Duodenal mucosa (tissue), 2 donors: ENCODE data around the gene USP30.

Experiments
- H3K27ac ChIP-seq: one replicate; pipeline ENCODE4 v1.7.0; 2013; ENCODE audit warnings: low read depth, low read length
- H3K27me3 ChIP-seq, 2 donors: one replicate each; pipeline ENCODE4 v1.7.0; 2013; ENCODE audit warnings: low read length in 2 of 2, control low read depth in 1 of 2; ENCODE audit not compliant: insufficient read depth in 2 of 2, control insufficient read depth in 1 of 2
- H3K36me3 ChIP-seq, 2 donors: one replicate each; pipeline ENCODE4 v1.7.0; 2013; ENCODE audit warnings: low read length in 2 of 2, control low read depth in 1 of 2; ENCODE audit not compliant: insufficient read depth in 2 of 2, control insufficient read depth in 1 of 2
- H3K4me1 ChIP-seq, 2 donors: one replicate each; pipeline ENCODE4 v1.7.0; 2013; ENCODE audit warnings: low read length in 2 of 2, control low read depth in 1 of 2; ENCODE audit not compliant: insufficient read depth in 2 of 2, control insufficient read depth in 1 of 2
- H3K4me3 ChIP-seq, 2 donors: one replicate each; pipeline ENCODE4 v1.7.0; 2013; ENCODE audit warnings: low read length in 2 of 2, low read depth in 1 of 2
- H3K9ac ChIP-seq, 2 donors: one replicate each; pipeline ENCODE4 v1.7.0; 2013; ENCODE audit warnings: low read length in 2 of 2, low read depth in 1 of 2
- H3K9me3 ChIP-seq, 2 donors: one replicate each; pipeline ENCODE4 v1.7.0; 2013; ENCODE audit warnings: low read length in 2 of 2, control low read depth in 1 of 2; ENCODE audit not compliant: control insufficient read depth in 1 of 2

USP30 gene

DNA sequence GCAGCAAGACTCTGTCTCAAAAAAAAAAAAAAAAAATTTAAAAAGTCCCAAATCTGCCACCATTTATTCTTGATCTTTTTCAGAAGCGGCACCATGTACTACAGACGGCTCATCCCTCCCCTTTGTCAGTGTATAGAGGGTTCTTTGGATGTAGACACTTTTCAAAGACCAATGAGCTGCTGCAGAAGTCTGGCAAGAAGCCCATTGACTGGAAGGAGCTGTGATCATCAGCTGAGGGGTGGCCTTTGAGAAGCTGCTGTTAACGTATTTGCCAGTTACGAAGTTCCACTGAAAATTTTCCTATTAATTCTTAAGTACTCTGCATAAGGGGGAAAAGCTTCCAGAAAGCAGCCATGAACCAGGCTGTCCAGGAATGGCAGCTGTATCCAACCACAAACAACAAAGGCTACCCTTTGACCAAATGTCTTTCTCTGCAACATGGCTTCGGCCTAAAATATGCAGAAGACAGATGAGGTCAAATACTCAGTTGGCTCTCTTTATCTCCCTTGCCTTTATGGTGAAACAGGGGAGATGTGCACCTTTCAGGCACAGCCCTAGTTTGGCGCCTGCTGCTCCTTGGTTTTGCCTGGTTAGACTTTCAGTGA lies 57.5 kb downstream of the USP30 start:
- H3K9ac ChIP-seq = no peak overlapping the region
- H3K36me3 ChIP-seq = peaks cover 15 to 44% of the 10 kb centered on the region in 2 donors
- H3K27ac ChIP-seq = peak overlapping the region; percentile 8
- no peak overlapping the region for H3K4me3 ChIP-seq
- H3K9me3 ChIP-seq = no peaks in the 10 kb centered on the region
- peaks cover 27 to 37% of the 10 kb centered on the region in 2 donors for H3K4me1 ChIP-seq
- H3K27me3 ChIP-seq = no peaks in the 10 kb centered on the region

DNA sequence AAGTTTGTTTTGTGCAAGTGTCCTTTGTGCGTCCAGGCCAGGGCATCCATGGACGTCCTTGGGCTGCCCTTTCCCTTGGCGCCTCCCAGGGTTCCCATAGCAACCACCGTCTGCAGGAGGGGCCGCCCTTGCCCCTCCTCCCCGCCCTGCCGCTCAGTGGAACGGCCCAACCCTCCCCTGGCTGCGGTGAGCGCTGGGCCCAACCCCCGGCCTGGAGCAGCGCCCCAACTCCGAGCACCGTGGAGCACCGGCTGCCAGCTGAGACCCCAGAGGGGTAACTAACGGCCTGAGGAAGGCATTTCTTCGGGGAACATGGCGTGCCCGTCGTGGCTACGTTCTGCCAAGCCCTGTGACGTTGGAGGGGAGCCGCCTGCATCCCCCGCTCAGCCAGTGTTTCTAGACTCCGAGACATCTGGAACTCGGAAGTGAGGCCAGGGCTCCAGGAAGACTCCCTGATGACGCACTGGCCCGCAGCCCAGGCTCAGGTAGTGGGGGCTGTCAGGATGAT lies 58.7 kb downstream of the USP30 start:
- Histone ChIP-seq H3K4me1 (peaks cover 39 to 49% of the 10 kb centered on the region in 2 donors), H3K9me3 (no peaks in the 10 kb centered on the region), H3K36me3 (peaks cover 7 to 32% of the 10 kb centered on the region in 2 donors), H3K9ac (peak overlapping the region; percentile 77 to 94), H3K27ac (peak overlapping the region; percentile 97), H3K4me3 (peak overlapping the region; percentile 85), H3K27me3 (no peaks in the 10 kb centered on the region)

DNA sequence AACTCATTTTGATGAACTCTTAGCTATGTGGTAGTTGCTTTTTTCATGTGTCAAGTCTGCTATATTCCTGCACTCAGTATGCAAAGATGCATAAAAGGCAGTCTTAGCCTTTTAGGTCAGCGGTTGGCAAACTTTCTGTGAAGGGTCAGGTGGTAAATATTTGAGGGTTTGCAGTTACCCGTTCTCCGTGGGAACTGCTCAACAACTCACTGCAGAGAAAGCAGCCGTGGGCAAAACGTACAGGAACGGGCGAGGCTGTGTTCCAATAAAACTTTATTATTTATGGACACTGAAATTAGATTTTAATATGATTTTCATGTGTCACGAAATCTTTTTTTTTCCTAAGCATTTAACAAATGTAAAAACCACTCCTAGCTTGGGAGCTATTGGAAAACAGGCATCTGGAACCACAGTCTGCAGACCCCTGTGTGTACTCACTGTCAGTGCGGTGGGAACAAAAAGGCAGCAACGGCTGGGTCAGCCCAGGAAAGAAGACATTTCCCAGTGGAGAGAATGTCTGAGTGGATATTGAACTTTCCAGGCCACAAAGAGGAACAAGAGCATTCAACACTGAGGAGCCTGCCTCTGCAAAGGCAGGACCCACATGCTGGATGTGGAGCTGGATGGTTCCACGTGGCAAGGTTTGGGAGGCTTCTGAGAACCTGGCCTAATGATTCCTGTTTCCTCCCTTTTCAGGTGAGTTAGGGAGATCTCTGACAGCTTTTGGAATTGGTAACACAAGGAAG lies 60.5 kb downstream of the USP30 start:
- H3K9ac ChIP-seq = peak overlapping the region; percentile 8 to 34
- H3K4me3 ChIP-seq = peak overlapping the region; percentile 33 to 57

DNA sequence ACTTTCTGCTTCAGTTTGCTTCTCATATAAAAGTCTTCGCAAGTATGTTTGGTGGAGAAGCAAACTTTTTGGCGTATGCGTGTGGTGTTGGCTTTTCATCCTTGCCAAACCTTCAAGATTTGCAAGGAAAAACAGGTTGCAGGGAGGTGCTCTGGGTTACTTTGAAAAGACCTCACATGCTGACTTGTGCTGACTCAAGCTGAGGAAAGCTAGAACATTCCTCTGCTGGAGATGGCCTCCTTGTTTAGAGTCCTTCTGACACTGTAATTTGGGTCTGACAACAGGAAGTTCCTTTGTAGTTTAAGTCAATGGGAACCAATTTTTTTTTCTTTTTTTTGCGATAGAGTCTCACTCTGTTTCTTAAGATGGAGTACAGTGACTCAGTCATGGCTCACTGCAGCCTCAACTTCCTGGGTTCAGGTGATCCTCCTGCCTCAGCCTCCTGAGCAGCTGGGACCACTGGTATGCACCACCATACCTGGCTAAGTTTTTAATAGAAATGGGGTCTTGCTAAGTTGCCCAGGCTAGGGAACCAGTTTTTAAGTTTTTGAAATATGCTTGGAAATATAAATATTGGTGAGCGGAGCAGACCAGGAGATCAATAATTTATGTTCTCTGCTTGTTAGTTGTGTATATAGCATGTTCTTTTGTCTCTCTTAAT lies 61.4 kb downstream of the USP30 start:
- peaks cover 0 to 11% of the 10 kb centered on the region in 2 donors for H3K36me3 ChIP-seq
- peaks cover 61 to 68% of the 10 kb centered on the region in 2 donors for H3K4me1 ChIP-seq
- no peak overlapping the region for H3K9ac ChIP-seq
- H3K27me3 ChIP-seq = no peaks in the 10 kb centered on the region
- peak overlapping the region; percentile 20 for H3K27ac ChIP-seq
- no peaks in the 10 kb centered on the region for H3K9me3 ChIP-seq
- H3K4me3 ChIP-seq = peak overlapping the region; percentile 33 to 57

More for the DNA sequence above, 60.5 kb downstream of the USP30 start:
- no peaks in the 10 kb centered on the region for H3K27me3 ChIP-seq
- H3K9me3 ChIP-seq = no peaks in the 10 kb centered on the region
- H3K36me3 ChIP-seq = peaks cover 3 to 20% of the 10 kb centered on the region in 2 donors
- peaks cover 52 to 59% of the 10 kb centered on the region in 2 donors for H3K4me1 ChIP-seq
- peak overlapping the region; percentile 11 for H3K27ac ChIP-seq

DNA sequence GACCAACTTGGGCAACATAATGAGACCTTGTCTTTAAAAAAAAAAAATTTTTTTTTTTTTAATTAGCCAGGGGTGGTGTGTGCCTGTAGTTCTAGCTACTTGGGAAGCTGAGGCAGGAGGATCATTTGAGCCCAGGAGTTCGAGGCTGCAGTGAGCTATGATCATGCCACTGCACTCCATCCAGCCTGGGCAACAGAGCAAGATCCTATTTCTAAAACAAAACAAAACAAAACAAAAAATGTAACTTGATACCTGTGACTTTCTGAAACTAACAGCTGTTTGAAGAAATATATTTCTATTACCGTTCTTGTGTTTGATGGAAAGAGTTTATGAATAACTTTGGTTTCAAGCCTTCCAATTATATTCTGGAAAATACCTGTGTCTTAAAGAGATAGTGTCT lies 62.3 kb downstream of the USP30 start:
- peak overlapping the region in 1 of 2 donors; percentile 48 for H3K9ac ChIP-seq
- H3K36me3 ChIP-seq = peaks cover 0 to 7% of the 10 kb centered on the region in 2 donors
- no peaks in the 10 kb centered on the region for H3K27me3 ChIP-seq
- peak overlapping the region; percentile 34 to 57 for H3K4me3 ChIP-seq
- peaks cover 63 to 70% of the 10 kb centered on the region in 2 donors for H3K4me1 ChIP-seq
- H3K27ac ChIP-seq = peak overlapping the region; percentile 77
- H3K9me3 ChIP-seq = no peaks in the 10 kb centered on the region

DNA sequence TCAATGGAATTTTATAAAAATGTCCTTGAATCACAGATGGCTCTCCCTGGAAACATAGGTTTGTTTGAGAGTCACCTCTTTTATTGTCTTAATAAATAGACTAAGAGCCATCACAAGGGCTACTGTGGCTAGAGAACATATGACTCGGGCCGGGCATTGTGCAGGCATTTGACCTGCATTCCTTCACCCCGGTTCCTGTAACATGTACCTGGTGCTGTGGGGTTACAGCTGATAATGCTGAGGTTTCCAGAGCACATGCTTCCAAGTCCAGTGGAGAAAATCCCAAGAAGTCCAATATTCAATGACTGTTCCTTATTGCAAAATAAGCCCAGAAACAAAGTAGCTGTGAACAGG lies 63.0 kb downstream of the USP30 start:
- H3K27me3 ChIP-seq = no peaks in the 10 kb centered on the region
- H3K4me1 ChIP-seq = peaks cover 66 to 74% of the 10 kb centered on the region in 2 donors
- no peaks in the 10 kb centered on the region for H3K36me3 ChIP-seq
- peak overlapping the region; percentile 3 to 48 for H3K9ac ChIP-seq
- H3K27ac ChIP-seq = peak overlapping the region; percentile 77
- H3K4me3 ChIP-seq = peak overlapping the region; percentile 34 to 57
- no peaks in the 10 kb centered on the region for H3K9me3 ChIP-seq

DNA sequence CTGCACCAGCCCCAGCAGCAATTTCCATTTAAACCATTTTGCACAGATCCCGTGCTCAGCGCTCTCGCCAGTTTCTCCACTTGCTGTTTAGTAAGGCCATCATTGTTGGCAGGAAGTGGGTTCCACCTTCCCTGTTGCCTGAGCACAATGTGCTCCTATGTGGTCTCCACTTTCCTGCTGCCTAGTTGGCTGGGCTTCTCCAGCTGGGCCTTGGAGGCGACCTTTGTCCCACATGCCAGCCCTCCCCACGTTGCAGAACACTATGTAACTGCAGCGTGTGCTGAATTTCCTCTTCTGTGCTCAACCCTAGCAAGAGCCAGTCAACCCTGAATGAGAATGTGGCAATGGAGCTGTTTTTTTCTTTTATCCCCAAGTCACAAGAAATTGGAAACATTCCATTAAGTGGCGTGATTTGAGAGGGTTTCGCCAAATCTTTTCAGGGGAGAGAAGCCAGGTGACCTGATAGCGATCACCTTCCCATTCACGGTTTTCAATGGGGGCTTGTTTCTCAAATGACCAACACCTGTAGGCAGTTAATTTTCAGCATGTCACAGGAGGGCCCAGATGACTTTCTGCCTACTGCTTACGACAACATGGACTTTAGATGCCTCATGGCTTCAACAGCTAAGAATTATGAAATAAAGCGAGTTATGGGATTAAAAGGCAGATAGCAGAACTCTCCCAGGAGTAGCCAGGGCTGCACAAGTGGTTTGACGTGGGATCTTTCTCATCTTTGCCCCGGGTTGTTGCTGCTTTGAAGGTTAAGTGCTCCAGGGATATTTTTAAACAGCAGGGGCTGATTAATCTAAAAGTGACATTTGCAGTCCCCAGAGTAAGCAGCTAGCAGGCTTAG lies 63.6 kb downstream of the USP30 start, which contains the start of gene ACACB:
TSS of gene ACACB (plus strand) at position 830 of the 853 bp plus-strand sequence. CDS start 22,819 bp downstream, outside the sequence.
- H3K4me3 ChIP-seq = peak within 1 kb of the TSS; percentile 34 to 57
- H3K9me3 ChIP-seq = no peaks in the 10 kb centered on the region
- H3K9ac ChIP-seq = peak within 1 kb of the TSS; percentile 3 to 48
- peaks cover 67 to 72% of the 10 kb centered on the region in 2 donors for H3K4me1 ChIP-seq
- no peaks in the 10 kb centered on the region for H3K27me3 ChIP-seq
- H3K36me3 ChIP-seq = no peaks in the 10 kb centered on the region
- H3K27ac ChIP-seq = peak within 1 kb of the TSS; percentile 77

DNA sequence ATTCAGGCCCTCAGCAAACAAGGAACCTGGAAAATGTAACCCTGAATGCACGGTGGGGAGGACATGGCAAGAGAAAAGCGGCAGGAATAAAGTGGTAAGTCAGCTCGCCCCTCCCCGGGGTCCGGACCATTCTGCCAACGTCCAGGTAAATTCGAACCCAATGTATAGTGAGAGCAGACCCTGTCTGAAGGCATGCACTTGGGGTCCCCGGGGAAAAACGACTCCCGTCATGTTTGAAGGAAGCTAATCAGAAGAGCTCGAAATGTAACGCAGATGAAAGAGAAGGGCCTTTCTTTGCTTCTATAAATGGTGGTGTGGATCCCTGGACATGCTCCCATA lies 64.2 kb downstream of the USP30 start:
- no peaks in the 10 kb centered on the region for H3K9me3 ChIP-seq
- peaks cover 67 to 71% of the 10 kb centered on the region in 2 donors for H3K4me1 ChIP-seq
- peak overlapping the region; percentile 77 for H3K27ac ChIP-seq
- H3K36me3 ChIP-seq = peaks cover 0 to 4% of the 10 kb centered on the region in 2 donors
- H3K4me3 ChIP-seq = peak overlapping the region in 1 of 2 donors; percentile 57
- no peaks in the 10 kb centered on the region for H3K27me3 ChIP-seq
- H3K9ac ChIP-seq = peak overlapping the region; percentile 3 to 48

DNA sequence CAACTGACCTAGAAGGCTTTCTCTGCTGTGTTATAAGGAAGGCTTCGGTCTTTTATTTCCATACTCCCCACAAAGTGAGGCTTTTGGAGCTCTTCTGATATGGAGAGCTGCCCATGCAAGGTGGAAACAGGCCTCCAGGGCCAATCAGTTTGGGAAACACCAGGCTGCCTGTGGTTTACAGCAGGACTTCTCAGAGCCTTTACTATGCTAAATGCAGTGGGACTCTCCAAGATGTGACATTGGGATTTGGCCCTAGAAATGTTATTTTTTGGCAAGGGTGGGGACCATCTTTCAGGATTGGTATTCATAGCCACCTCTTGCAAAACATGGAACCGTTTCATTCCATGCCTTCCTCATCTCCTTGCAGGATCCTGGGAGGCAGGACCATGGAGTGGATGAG lies 67.7 kb downstream of the USP30 start:
- no peak overlapping the region for H3K9ac ChIP-seq
- peaks cover 0 to 7% of the 10 kb centered on the region in 2 donors for H3K36me3 ChIP-seq
- no peaks in the 10 kb centered on the region for H3K27me3 ChIP-seq
- peaks cover 40 to 43% of the 10 kb centered on the region in 2 donors for H3K4me1 ChIP-seq
- H3K4me3 ChIP-seq = no peak overlapping the region
- no peak overlapping the region for H3K27ac ChIP-seq
- H3K9me3 ChIP-seq = no peaks in the 10 kb centered on the region
